SK-N-SH (cell line): ENCODE data around the gene MTFMT.

Source experiments
- EP300 ChIP-seq, 2 experiments: IDR thresholded peaks; 2 replicates each; pipeline versions ENCODE4 v1.4.0 to v1.6.1; 2012; ENCODE audit warnings: borderline replicate concordance in 1 of 2, low read depth in 1 of 2, low read length in 1 of 2
- MXI1 ChIP-seq: IDR thresholded peaks from 2 replicates; pipeline ENCODE4 v1.6.1; 2012; ENCODE audit warnings: mild to moderate bottlenecking, low read depth, low read length, improper control_type of control experiment
- POLR2AphosphoS5 ChIP-seq: IDR thresholded peaks from 2 replicates; pipeline ENCODE4 v1.6.1; 2012; ENCODE audit warnings: low read depth, low read length
- USF1 ChIP-seq: IDR thresholded peaks from 2 replicates; pipeline ENCODE4 v1.4.0; 2012; ENCODE audit warnings: low read depth, borderline replicate concordance
- YY1 ChIP-seq: IDR thresholded peaks from 2 replicates; pipeline ENCODE4 v1.4.0; 2012; ENCODE audit warnings: low read depth, mild to moderate bottlenecking
- TF ChIP-seq, protein P1 (sequence below): fragments of 200-600 bp; sonication (generic); IDR thresholded peaks from 2 replicates; pipeline ENCODE4 v1.6.1; 2017; ENCODE audit warnings: antibody characterized with exemption, mild to moderate bottlenecking, moderate library complexity

DNA sequence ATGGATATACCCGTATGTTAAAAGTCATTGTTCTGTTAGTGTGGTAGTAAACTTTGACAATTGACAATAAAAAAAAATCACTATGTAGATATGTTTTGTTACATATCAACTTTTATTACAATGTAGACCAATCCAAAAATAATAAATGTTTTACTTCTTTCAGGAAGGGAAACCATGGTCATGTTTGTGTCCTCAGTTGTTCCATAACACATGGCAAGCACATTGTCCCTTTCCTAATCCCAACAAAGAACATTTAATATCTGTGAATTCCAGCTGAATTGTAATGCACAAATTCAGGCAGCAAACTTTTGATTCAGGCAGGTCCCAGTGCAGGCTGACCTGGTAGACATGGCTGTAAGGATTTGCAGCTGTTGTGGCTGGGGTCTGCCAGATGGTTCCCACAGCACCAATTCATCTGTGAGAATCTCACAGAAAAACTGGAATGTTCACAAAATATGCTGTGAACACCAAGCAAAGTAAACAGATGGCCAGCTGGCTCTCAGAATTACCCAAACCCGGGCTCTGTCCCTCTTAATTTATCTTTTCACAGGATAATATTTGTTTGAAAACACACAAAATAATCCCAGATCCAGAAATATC, 37.8 kb downstream of the MTFMT start:
- TF ChIP-seq POLR2AphosphoS5 (no peak), EP300 (IDR thresholded peaks at IDR 0.05; ENCODE audit: borderline replicate concordance in 1 of 2, low read depth in 1 of 2, low read length in 1 of 2) (no peak), YY1 (no peak), USF1 (no peak), MXI1 (no peak)
- TF ChIP-seq, protein P1, sequence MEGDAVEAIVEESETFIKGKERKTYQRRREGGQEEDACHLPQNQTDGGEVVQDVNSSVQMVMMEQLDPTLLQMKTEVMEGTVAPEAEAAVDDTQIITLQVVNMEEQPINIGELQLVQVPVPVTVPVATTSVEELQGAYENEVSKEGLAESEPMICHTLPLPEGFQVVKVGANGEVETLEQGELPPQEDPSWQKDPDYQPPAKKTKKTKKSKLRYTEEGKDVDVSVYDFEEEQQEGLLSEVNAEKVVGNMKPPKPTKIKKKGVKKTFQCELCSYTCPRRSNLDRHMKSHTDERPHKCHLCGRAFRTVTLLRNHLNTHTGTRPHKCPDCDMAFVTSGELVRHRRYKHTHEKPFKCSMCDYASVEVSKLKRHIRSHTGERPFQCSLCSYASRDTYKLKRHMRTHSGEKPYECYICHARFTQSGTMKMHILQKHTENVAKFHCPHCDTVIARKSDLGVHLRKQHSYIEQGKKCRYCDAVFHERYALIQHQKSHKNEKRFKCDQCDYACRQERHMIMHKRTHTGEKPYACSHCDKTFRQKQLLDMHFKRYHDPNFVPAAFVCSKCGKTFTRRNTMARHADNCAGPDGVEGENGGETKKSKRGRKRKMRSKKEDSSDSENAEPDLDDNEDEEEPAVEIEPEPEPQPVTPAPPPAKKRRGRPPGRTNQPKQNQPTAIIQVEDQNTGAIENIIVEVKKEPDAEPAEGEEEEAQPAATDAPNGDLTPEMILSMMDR = no peak
